Peyer's patch (tissue), 4 donors: Measurements from ENCODE around the gene SLX4IP. TPM values are rescaled to one million over a fixed set of nuclear protein-coding genes. Genes with fewer than 3 reads are reported as not detected.

ENCODE experiments used
- DNase-seq, 3 donors: peaks; one replicate each; pipeline ENCODE4 v3.0.0-alpha.2; 2017 to 2019
- H3K27ac ChIP-seq, 4 donors: fragments of 200-600 bp; sonication (generic); one replicate each; pipeline ENCODE4 v1.5.1; 2016 to 2019
- H3K27me3 ChIP-seq, 2 donors: fragments of 200-600 bp; sonication (generic); one replicate each; pipeline ENCODE4 v1.5.1; 2019
- H3K36me3 ChIP-seq, 3 donors: fragments of 200-600 bp; sonication (generic); one replicate each; pipeline ENCODE4 v1.5.1; 2016 to 2019
- H3K4me1 ChIP-seq, 4 donors: fragments of 200-600 bp; sonication (generic); one replicate each; pipeline ENCODE4 v1.5.1; 2016 to 2019
- H3K4me3 ChIP-seq, 4 donors: fragments of 200-600 bp; sonication (generic); 1 replicate in 3 of 4; 2 replicates in 1 of 4; pipeline ENCODE4 v1.5.1; 2016 to 2019; ENCODE audit warnings: mild to moderate bottlenecking in 1 of 4
- H3K9me3 ChIP-seq, 4 donors: fragments of 200-600 bp; sonication (generic); one replicate each; pipeline ENCODE4 v1.5.1; 2016 to 2019; ENCODE audit warnings: mild to moderate bottlenecking in 1 of 4
- POLR2A ChIP-seq, 2 donors: fragments of 450-650 bp; IDR thresholded peaks; one replicate each; pipeline ENCODE4 v1.5.1; 2017; ENCODE audit warnings: antibody characterized with exemption in 2 of 2, mild to moderate bottlenecking in 2 of 2, moderate library complexity in 2 of 2
- total RNA-seq, 4 donors: library from RNA; depleted of rRNA; stranded (reverse); fragments of >200 nt; gene quantifications; one replicate each; pipeline ENCODE4 v1.1.0, GENCODE V29; 2016
- TF ChIP-seq, protein P1 (sequence below), 6 experiments: fragments of 450-650 bp in 4 of 6; fragments of 200-600 bp in 2 of 6; sonication (generic) in 1 of 6; IDR thresholded peaks; one replicate each; pipeline ENCODE4 v1.5.1; 2017 to 2019; ENCODE audit warnings: antibody characterized with exemption in 6 of 6, mild to moderate bottlenecking in 3 of 6, moderate library complexity in 1 of 6

SLX4IP gene
- total RNA-seq, 4 donors from 2014 or later, result 6.1 to 9.0 (median 7.9) TPM

DNA sequence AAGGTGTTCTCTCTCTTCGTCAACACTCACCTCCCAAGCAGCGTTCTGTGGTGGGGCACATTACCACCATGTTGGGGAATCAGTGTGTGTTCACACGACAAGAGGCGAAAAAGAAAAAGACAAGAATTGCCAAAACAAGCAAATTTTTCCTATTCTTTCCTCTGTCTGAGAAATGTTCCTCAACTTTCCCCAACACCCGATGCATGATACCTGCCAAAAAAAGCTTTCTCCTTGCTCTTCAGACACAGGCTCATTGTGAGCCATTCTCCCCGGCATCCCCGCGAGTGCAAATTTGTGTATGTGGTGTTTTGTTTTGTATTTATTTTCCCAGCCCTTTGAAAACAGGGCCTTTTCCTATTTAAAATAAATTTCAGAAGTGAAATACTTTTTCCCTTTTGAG, 137.7 kb downstream of the SLX4IP start:
- Histone ChIP-seq H3K9me3 (no peaks in the 10 kb centered on the region), H3K27me3 (no peaks in the 10 kb centered on the region), H3K27ac (no peak overlapping the region), H3K36me3 (no peaks in the 10 kb centered on the region), H3K4me1 (no peaks in the 10 kb centered on the region), H3K4me3 (no peak overlapping the region)
- TF ChIP-seq, protein P1, sequence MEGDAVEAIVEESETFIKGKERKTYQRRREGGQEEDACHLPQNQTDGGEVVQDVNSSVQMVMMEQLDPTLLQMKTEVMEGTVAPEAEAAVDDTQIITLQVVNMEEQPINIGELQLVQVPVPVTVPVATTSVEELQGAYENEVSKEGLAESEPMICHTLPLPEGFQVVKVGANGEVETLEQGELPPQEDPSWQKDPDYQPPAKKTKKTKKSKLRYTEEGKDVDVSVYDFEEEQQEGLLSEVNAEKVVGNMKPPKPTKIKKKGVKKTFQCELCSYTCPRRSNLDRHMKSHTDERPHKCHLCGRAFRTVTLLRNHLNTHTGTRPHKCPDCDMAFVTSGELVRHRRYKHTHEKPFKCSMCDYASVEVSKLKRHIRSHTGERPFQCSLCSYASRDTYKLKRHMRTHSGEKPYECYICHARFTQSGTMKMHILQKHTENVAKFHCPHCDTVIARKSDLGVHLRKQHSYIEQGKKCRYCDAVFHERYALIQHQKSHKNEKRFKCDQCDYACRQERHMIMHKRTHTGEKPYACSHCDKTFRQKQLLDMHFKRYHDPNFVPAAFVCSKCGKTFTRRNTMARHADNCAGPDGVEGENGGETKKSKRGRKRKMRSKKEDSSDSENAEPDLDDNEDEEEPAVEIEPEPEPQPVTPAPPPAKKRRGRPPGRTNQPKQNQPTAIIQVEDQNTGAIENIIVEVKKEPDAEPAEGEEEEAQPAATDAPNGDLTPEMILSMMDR (IDR thresholded peaks at IDR 0.05), result no peak
- no peak for TF ChIP-seq POLR2A (IDR thresholded peaks at IDR 0.05)
- DNase-seq, result no peak

DNA sequence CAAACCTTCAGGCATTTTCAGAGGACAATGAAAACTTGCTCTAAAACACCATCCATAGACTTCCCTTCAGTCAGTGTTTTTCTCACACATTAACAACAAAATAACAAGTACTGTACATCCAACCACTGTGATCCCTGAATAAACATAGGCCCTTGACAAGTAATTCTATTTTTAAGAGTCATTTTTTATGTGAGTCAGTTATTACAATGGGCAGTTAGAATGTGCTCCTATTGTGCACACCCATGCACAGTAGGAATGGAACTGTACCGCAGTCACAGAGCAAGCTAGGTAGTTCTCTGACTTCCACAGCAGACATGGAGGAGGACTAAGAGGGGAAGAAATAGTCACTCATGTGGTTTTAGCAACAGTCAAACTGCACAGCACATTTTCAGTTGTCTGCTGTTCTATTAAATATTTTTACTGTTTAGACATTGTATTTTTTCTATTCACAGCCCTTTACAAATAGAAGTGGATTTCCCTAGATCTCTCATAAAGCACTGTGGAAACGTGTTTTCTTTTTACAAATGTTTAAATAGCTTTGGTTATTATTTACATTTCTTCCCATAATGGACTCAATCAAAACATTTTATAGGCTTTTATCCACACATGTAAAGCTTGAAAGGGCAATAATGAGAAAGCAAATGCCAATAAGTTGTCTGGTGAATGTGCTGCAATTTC, 138.3 kb downstream of the SLX4IP start:
- H3K27me3 ChIP-seq, result no peaks in the 10 kb centered on the region
- no peak overlapping the region for H3K4me3 ChIP-seq
- no peak overlapping the region for H3K27ac ChIP-seq
- no peaks in the 10 kb centered on the region for H3K9me3 ChIP-seq
- no peaks in the 10 kb centered on the region for H3K4me1 ChIP-seq
- TF ChIP-seq, protein P1 (IDR thresholded peaks at IDR 0.05), result no peak
- no peak for TF ChIP-seq POLR2A (IDR thresholded peaks at IDR 0.05)
- no peak for DNase-seq
- no peaks in the 10 kb centered on the region for H3K36me3 ChIP-seq

DNA sequence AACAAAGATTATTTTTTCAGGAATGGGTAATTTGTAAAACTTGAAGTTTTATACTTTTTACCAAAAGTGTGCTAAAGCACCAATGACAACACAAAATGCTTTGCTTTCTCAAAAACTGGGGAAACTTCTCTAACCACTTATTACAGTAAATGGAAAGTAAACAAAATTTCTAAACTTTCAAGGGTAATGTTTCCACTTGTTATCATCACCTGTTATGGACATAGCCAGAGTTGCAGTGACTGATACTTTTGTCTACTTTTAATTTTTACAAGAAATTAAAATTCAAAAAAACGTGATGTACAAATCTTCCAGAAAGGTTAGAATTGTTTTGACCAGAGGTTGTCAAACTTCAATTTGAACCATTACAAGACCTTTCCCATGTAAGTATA, 138.8 kb downstream of the SLX4IP start:
- Histone ChIP-seq H3K27ac (no peak overlapping the region), H3K4me1 (no peaks in the 10 kb centered on the region)
- TF ChIP-seq, protein P1 (IDR thresholded peaks at IDR 0.05), result no peak
- no peak for TF ChIP-seq POLR2A (IDR thresholded peaks at IDR 0.05)

DNA sequence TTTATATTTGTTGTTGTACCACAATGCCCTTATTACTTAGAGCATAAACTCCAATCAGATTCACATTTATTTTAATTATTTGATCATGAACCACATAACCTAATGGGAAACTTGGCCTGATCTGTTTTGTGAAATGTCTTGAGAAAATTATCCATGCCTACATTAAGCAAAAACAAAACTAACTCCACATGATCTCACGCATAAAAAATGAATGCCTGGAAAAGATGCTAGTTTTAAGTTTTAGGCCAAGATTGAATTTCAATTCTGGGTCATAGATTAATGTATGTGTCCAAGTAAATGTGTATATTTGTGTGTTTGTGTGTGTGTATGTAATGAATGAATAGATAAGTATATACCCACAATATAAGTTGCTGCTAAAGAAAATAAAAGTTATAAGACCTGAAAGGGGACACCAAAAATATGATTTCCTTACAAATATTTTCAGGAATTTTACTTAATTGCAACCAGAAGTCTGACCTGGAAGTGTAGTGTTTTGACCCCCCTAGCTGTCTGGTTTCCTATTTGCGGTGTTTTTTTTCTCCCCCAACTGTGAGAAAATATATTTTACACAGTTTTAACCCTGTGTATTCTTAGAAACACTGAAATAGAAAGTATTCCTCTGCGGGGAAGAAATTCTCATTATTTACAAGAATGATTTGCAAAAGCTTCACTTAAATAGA, 141.4 kb downstream of the SLX4IP start:
- Histone ChIP-seq H3K4me3 (no peak overlapping the region), H3K4me1 (no peaks in the 10 kb centered on the region), H3K9me3 (no peaks in the 10 kb centered on the region), H3K36me3 (no peaks in the 10 kb centered on the region), H3K27me3 (no peaks in the 10 kb centered on the region), H3K27ac (no peak overlapping the region)
- no peak for TF ChIP-seq POLR2A (IDR thresholded peaks at IDR 0.05)
- TF ChIP-seq, protein P1 (IDR thresholded peaks at IDR 0.05), result no peak
- no peak for DNase-seq

More for the DNA sequence above, 138.8 kb downstream of the SLX4IP start:
- no peaks in the 10 kb centered on the region for H3K27me3 ChIP-seq
- H3K9me3 ChIP-seq, result no peaks in the 10 kb centered on the region
- H3K4me3 ChIP-seq, result no peak overlapping the region
- no peak for DNase-seq
- H3K36me3 ChIP-seq, result no peaks in the 10 kb centered on the region

DNA sequence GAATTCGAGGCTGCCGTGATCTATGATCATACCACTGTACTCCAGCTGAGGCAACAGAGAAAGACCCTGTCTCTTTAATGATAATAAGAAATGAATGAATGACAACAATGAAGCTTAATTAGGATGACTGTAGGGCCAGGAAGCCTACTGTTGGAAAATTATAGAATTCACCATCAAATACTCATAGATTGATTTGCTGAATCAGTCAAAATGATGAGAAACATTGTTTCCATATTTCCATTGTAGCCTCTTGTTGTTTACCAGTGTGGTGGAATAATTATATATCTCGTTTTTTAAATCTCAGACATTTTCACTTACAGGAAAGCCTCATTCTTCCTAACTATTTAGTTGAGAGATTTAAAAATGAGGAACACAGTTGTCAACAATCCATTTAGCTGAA, 142.5 kb downstream of the SLX4IP start:
- Histone ChIP-seq H3K27me3 (no peaks in the 10 kb centered on the region), H3K4me1 (no peaks in the 10 kb centered on the region), H3K4me3 (no peak overlapping the region), H3K36me3 (no peaks in the 10 kb centered on the region), H3K9me3 (no peaks in the 10 kb centered on the region), H3K27ac (no peak overlapping the region)
- TF ChIP-seq POLR2A (IDR thresholded peaks at IDR 0.05), result no peak
- TF ChIP-seq, protein P1 (IDR thresholded peaks at IDR 0.05), result no peak
- no peak for DNase-seq
